Measurements from ENCODE around the gene SYNE1. TPM values are rescaled to one million over a fixed set of nuclear protein-coding genes. Genes with fewer than 3 reads are reported as not detected.

SYNE1 gene
- total RNA-seq, 4 donors from 2014 or later, result 29.1 to 51.5 (median 45.6) TPM

DNA sequence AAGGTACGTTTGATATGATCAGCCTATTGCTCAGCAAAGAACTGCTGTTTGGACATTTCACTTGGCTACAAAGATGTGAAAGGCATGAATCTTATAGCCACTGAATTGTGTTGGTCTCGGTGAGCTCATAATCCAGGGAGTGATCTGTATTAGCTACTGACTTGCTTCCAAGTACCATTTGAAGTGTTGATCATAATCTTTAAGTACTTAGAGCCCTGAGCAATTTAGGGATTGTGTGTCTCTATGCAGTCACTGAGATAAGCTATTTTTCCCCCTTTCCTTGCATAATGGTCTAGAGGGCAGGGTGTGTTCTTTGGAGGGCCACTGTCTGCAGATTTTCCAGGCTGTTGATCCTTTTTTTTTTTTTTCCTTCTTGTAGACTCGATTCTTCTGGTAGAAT lies 436.0 kb downstream of the SYNE1 start:
- TF ChIP-seq POLR2A (IDR thresholded peaks at IDR 0.05) (no peak), CTCF (IDR thresholded peaks at IDR 0.05 in 4 of 5, conservative IDR thresholded peaks at IDR 0.05 in 1 of 5) (no peak)
- DNase-seq, result no peak
- Histone ChIP-seq H3K4me1 (no peaks in the 10 kb centered on the region), H3K9me3 (no peaks in the 10 kb centered on the region), H3K27me3 (no peaks in the 10 kb centered on the region), H3K36me3 (peaks cover 0 to 51% of the 10 kb centered on the region in 2 donors), H3K4me3 (no peak overlapping the region), H3K27ac (no peak overlapping the region)
- ATAC-seq, result no peak
- intact Hi-C loops (cut with DNase I; ENCODE audit: low total_unique reads), result no loop called here
- in situ Hi-C loops (cut with MboI; ENCODE audit: low sequenced_read_pairs in 4 of 4), result loop anchor here in 1 of 4 donors (25.0 kb wide), 1 partner anchor 136 kb away; no protein-coding TSS in a partner anchor

DNA sequence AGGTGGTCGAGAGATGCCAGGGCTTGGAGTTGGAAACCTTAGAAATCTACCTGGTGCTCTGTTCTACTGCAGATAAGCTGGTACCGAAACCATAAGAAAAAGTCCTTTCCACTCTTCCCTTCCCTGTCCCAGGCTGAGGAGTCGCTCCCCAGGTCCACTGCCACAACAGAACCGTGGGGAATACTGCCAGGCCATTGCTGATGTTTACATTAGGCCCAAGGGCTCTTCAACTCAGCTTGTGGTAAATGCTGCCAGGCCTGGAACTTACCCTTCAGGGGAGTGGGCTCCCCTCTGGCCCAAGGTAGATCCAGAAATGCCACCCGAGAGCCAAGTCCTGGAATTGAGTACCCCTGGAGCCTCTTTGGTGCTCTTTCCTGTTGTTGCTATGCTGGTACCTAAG lies 441.3 kb downstream of the SYNE1 start:
- Histone ChIP-seq H3K9me3 (no peaks in the 10 kb centered on the region), H3K4me1 (no peaks in the 10 kb centered on the region), H3K27me3 (no peaks in the 10 kb centered on the region), H3K4me3 (no peak overlapping the region), H3K27ac (no peak overlapping the region), H3K36me3 (peaks cover 0 to 32% of the 10 kb centered on the region in 2 donors)
- no peak for TF ChIP-seq POLR2A (IDR thresholded peaks at IDR 0.05)
- TF ChIP-seq CTCF (IDR thresholded peaks at IDR 0.05 in 4 of 5, conservative IDR thresholded peaks at IDR 0.05 in 1 of 5), result no peak
- in situ Hi-C loops (cut with MboI; ENCODE audit: low sequenced_read_pairs in 4 of 4) (no loop called here), intact Hi-C loops (cut with DNase I; ENCODE audit: low total_unique reads) (no loop called here)
- ATAC-seq, result no peak
- no peak for DNase-seq

DNA sequence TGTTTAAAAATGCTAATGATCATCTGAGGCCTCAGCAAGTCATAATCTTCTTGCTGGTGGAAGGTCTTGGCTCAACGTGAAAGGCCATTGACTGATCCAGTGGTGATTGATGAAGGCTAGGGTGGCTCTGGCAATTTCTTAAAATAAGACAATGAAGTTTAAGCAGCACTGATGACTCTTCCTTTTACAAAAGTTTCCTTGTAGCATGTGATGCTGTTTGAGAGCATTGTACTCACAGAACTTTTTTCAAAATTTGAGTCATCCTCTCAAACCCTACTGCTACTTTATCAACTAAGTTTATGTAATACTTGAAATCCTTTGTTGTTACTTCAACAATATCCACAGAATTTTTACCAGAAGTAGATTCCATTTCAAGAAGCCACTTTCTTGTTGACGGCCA lies 447.4 kb downstream of the SYNE1 start:
- no peaks in the 10 kb centered on the region for H3K9me3 ChIP-seq
- intact Hi-C loops (cut with DNase I; ENCODE audit: low total_unique reads) (no loop called here), in situ Hi-C loops (cut with MboI; ENCODE audit: low sequenced_read_pairs in 4 of 4) (no loop called here)
- H3K27me3 ChIP-seq, result no peaks in the 10 kb centered on the region
- ATAC-seq, result no peak
- H3K36me3 ChIP-seq, result peaks cover 0 to 8% of the 10 kb centered on the region in 2 donors
- no peak overlapping the region for H3K27ac ChIP-seq
- H3K4me3 ChIP-seq, result no peak overlapping the region
- no peak for TF ChIP-seq CTCF (IDR thresholded peaks at IDR 0.05 in 4 of 5, conservative IDR thresholded peaks at IDR 0.05 in 1 of 5)
- TF ChIP-seq POLR2A (IDR thresholded peaks at IDR 0.05), result no peak
- H3K4me1 ChIP-seq, result peaks cover 0 to 6% of the 10 kb centered on the region in 2 donors
- DNase-seq, result no peak

DNA sequence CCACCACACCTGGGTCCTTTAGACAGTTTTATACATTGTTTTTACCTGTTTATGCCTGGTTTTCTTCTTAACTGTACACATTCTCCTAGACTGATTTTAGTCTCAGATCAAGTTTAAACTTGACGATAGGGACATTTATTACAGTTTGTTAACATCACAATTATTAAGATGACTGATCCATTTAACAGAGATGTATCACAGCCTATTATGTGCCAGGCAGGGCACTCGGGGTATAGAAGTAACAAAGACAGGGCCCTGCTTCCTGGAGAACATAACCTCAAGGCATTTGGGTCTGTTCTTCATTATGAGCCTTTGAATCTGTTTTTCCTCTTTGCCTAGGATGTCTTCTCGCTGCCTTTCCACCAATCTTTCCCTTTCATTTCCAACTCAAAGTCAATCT lies 449.2 kb downstream of the SYNE1 start:
- no peak overlapping the region for H3K27ac ChIP-seq
- DNase-seq (no peak), ATAC-seq (no peak)
- peaks cover 0 to 8% of the 10 kb centered on the region in 2 donors for H3K4me1 ChIP-seq
- intact Hi-C loops (cut with DNase I; ENCODE audit: low total_unique reads) (no loop called here), in situ Hi-C loops (cut with MboI; ENCODE audit: low sequenced_read_pairs in 4 of 4) (no loop called here)
- H3K27me3 ChIP-seq, result no peaks in the 10 kb centered on the region
- no peaks in the 10 kb centered on the region for H3K9me3 ChIP-seq
- TF ChIP-seq POLR2A (IDR thresholded peaks at IDR 0.05) (no peak), CTCF (IDR thresholded peaks at IDR 0.05 in 4 of 5, conservative IDR thresholded peaks at IDR 0.05 in 1 of 5) (no peak)
- no peak overlapping the region for H3K4me3 ChIP-seq
- H3K36me3 ChIP-seq, result peaks cover 0 to 8% of the 10 kb centered on the region in 2 donors

GRCh38 chr6:152186840-152187239 lies 450.3 kb downstream of the SYNE1 start:
- H3K4me3 ChIP-seq, result no peak overlapping the region
- intact Hi-C loops (cut with DNase I; ENCODE audit: low total_unique reads), result no loop called here
- TF ChIP-seq CTCF (IDR thresholded peaks at IDR 0.05 in 4 of 5, conservative IDR thresholded peaks at IDR 0.05 in 1 of 5) (no peak), POLR2A (IDR thresholded peaks at IDR 0.05) (no peak)
- in situ Hi-C loops (cut with MboI; ENCODE audit: low sequenced_read_pairs in 4 of 4), result no loop called here
- no peaks in the 10 kb centered on the region for H3K9me3 ChIP-seq
- ATAC-seq (no peak), DNase-seq (no peak)
- peaks cover 0 to 8% of the 10 kb centered on the region in 2 donors for H3K4me1 ChIP-seq
- H3K27ac ChIP-seq, result no peak overlapping the region
- no peaks in the 10 kb centered on the region for H3K27me3 ChIP-seq
- peaks cover 0 to 8% of the 10 kb centered on the region in 2 donors for H3K36me3 ChIP-seq
